OCI-LY7 (cell line): ENCODE results near the gene TMEM273. TPM values are rescaled to one million over a fixed set of nuclear protein-coding genes. Genes with fewer than 3 reads are reported as not detected.

ENCODE experiments used
- BruUV-seq: library from RNA; stranded (reverse); fragments of 400-500 nt; replicated peaks from 2 replicates; lab custom pipeline; 2021; lab: Mats Ljungman, UMichigan
- CTCF ChIA-PET: fragments of 300-600 bp; sonication (Branson Sonifier 250); formaldehyde crosslinking; loops from one replicate; lab custom pipeline; 2022; ENCODE audit warnings: antibody characterized with exemption; ENCODE audit not compliant: unreplicated experiment; lab: Charles Lee
- POLR2A ChIA-PET: fragments of 300-600 bp; sonication (Branson Sonifier 250); formaldehyde crosslinking; loops from one replicate; lab custom pipeline; 2022; ENCODE audit warnings: antibody characterized with exemption; lab: Charles Lee
- DNase-seq: peaks from one replicate; pipeline ENCODE4 v3.0.0-alpha.2; 2015; ENCODE audit warnings: low spot score
- H2AFZ ChIP-seq: fragments of 200-600 bp; sonication (generic), shearing (Covaris generic); 2 replicates; pipeline ENCODE4 v1.6.1; 2014; ENCODE audit warnings: mild to moderate bottlenecking, antibody characterized with exemption, low read length, moderate library complexity
- H3K27ac ChIP-seq: fragments of 200-600 bp; sonication (generic); 2 replicates; pipeline ENCODE4 v1.5.1; 2014; ENCODE audit warnings: mixed run types, low read depth, mild to moderate bottlenecking, moderate library complexity, low read length, inconsistent platforms; ENCODE audit not compliant: poor library complexity, severe bottlenecking
- H3K36me3 ChIP-seq: fragments of 200-600 bp; sonication (generic); 2 replicates; pipeline ENCODE4 v1.6.1; 2014; ENCODE audit warnings: mild to moderate bottlenecking, antibody characterized with exemption, low read length, moderate library complexity, mixed read lengths; ENCODE audit not compliant: insufficient read depth
- H3K4me1 ChIP-seq: fragments of 200-600 bp; sonication (generic); 2 replicates; pipeline ENCODE4 v1.5.1; 2014; ENCODE audit warnings: mild to moderate bottlenecking, low read length; ENCODE audit not compliant: insufficient read depth, poor library complexity, severe bottlenecking
- H3K4me2 ChIP-seq: fragments of 200-600 bp; sonication (generic); 2 replicates; pipeline ENCODE4 v1.6.1; 2014; ENCODE audit warnings: mild to moderate bottlenecking, low read length
- H3K4me3 ChIP-seq: fragments of 200-600 bp; sonication (generic); 2 replicates; pipeline ENCODE4 v1.5.1; 2014; ENCODE audit warnings: mild to moderate bottlenecking, low read depth, low read length; ENCODE audit not compliant: poor library complexity, severe bottlenecking
- H3K79me2 ChIP-seq: fragments of 200-600 bp; sonication (generic); 2 replicates; pipeline ENCODE4 v1.6.1; 2016; ENCODE audit warnings: low read depth, mild to moderate bottlenecking, low read length, moderate library complexity, mixed read lengths; ENCODE audit not compliant: insufficient read depth
- H3K9me2 ChIP-seq: fragments of 200-600 bp; sonication (generic); 2 replicates; pipeline ENCODE4 v1.6.1; 2016; ENCODE audit warnings: mild to moderate bottlenecking, low read length, mixed read lengths; ENCODE audit not compliant: insufficient read depth
- H3K9me3 ChIP-seq: fragments of 200-600 bp; sonication (generic); 2 replicates; pipeline ENCODE4 v1.6.1; 2014; ENCODE audit warnings: mild to moderate bottlenecking, mixed run types, low read length, mixed read lengths
- H4K20me1 ChIP-seq: fragments of 200-600 bp; sonication (generic); 2 replicates; pipeline ENCODE4 v1.6.1; 2014; ENCODE audit warnings: mild to moderate bottlenecking, antibody characterized with exemption, low read length, moderate library complexity, mixed read lengths; ENCODE audit not compliant: insufficient read depth
- CTCF ChIP-seq: fragments of 200-600 bp; sonication (generic); conservative IDR thresholded peaks from 2 replicates; pipeline ENCODE4 v1.5.1; 2014; ENCODE audit warnings: mild to moderate bottlenecking, antibody characterized with exemption, low read length, moderate library complexity, mixed read lengths
- EZH2phosphoT487 ChIP-seq: fragments of 200-600 bp; sonication (generic); IDR thresholded peaks from 2 replicates; pipeline ENCODE4 v1.6.1; 2018; ENCODE audit warnings: low read depth, borderline replicate concordance, mild to moderate bottlenecking, mixed run types, antibody characterized with exemption, low read length, moderate library complexity, mixed read lengths
- intact Hi-C: fragments of 100-400 bp; cut with micrococcal nuclease; formaldehyde crosslinking; loops from one replicate; pipeline ENCODE4 v1.10.0; 2022; ENCODE audit not compliant: unreplicated experiment
- total RNA-seq, 2 experiments: library from RNA; depleted of rRNA in 1 of 2; stranded (reverse); fragments of >200 nt in 1 of 2; shearing (Covaris generic) in 1 of 2; gene quantifications; 2 replicates each; pipeline ENCODE4 v1.2.3, GENCODE V29; 2014 to 2022

Gene TMEM273
- total RNA-seq, 2 experiments from 2014 or later: 0.82 to 1.8 TPM

GRCh38 chr10:49115796-49116508, 72.2 kb downstream of the TMEM273 start:
- intact Hi-C loops: no loop called here

DNA sequence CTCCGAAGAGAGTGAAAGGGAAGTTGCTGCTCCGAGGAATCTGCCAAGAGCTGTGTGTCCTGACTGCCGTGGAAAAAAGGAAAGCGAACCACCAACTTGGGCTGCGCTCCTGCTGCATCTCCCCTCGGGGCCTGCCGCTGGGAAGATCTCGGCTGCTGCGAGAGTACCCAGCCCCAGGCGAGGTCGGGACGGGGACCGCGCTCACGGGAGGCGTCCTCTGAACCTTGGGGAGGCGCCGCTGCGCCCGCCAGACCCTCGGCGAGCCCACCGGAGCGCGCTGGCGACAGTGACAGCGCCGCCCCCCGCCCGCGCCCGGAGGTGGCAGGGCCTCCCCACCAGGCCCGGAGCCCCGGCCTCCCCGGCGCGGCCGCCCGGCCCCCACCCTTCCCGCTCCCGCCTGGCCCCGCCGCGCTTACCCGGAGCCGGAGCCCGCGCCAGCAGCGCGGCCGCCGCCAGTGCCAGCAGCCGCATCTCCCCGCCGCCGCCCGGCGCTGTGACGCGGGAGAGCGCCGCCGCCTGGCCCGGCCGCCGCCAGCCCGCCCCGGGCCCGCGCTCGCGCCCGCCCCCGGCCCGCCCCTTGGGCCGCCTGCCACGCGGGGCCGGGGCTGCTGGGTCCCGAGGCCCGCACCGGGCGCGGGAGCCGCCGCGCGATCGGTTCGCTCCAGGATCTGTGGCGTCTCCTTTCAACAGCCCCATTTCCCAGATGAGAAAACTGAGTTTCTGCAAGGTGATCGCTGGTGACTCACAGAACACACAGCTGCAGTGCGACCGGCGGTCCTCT, 73.0 kb downstream of the TMEM273 start, which contains the start of gene VSTM4:
Gene VSTM4 (minus strand): TSS at position 508 of the 781 bp plus-strand sequence. CDS start 37 bp downstream, at position 471.
- no peak within 1 kb of the TSS for H3K27ac ChIP-seq
- no peak within 1 kb of the TSS for H3K4me3 ChIP-seq
- H3K9me2 ChIP-seq: no peaks in the 10 kb centered on the region
- CTCF ChIA-PET: no interaction called here
- peaks cover 4% of the 10 kb centered on the region for H3K4me1 ChIP-seq
- H2AFZ ChIP-seq: no peak within 1 kb of the TSS
- no peak for DNase-seq
- no TSS peak for BruUV-seq
- H3K79me2 ChIP-seq: no peaks in the 10 kb centered on the region
- no peak within 1 kb of the TSS for H3K4me2 ChIP-seq
- TF ChIP-seq EZH2phosphoT487 (no peak), CTCF (no peak)
- intact Hi-C loops: no loop called here
- H3K9me3 ChIP-seq: no peaks in the 10 kb centered on the region
- POLR2A ChIA-PET: no interaction called here
- no peaks in the 10 kb centered on the region for H4K20me1 ChIP-seq
- H3K36me3 ChIP-seq: no peaks in the 10 kb centered on the region

More at GRCh38 chr10:49115796-49116508, 72.2 kb downstream of the TMEM273 start:
- Histone ChIP-seq H4K20me1 (no peaks in the 10 kb centered on the region), H3K36me3 (no peaks in the 10 kb centered on the region), H3K9me3 (no peaks in the 10 kb centered on the region), H3K27ac (no peak overlapping the region), H2AFZ (no peak overlapping the region), H3K4me3 (no peak overlapping the region), H3K4me1 (peaks cover 12% of the 10 kb centered on the region), H3K79me2 (no peaks in the 10 kb centered on the region), H3K9me2 (no peaks in the 10 kb centered on the region), H3K4me2 (no peak overlapping the region)
- ChIA-PET POLR2A (no interaction called here), CTCF (no interaction called here)
- TF ChIP-seq EZH2phosphoT487 (no peak), CTCF (no peak)
- DNase-seq: no peak
- no TSS peak for BruUV-seq

DNA sequence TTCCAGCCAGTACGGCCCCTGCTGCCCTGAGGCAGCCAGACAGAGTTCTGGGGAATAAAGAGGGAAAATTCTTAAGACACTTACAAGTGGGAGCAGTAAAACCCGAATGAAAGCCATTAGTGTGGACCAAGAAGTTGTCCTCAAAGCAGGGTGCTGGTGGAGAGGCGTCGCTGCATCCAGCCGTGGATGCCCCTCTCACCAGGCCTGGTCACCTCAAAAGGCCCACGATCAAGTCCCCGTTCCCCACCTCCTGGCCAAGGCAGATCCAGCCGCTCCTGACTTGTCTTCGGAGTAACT, 73.5 kb downstream of the TMEM273 start:
- Histone ChIP-seq H3K4me3 (no peak overlapping the region), H3K4me2 (no peak overlapping the region), H3K79me2 (no peaks in the 10 kb centered on the region), H3K27ac (no peak overlapping the region), H4K20me1 (no peaks in the 10 kb centered on the region), H2AFZ (no peak overlapping the region), H3K36me3 (no peaks in the 10 kb centered on the region), H3K9me2 (no peaks in the 10 kb centered on the region), H3K9me3 (no peaks in the 10 kb centered on the region), H3K4me1 (peaks cover 4% of the 10 kb centered on the region)
- no peak for TF ChIP-seq CTCF
- no peak for TF ChIP-seq EZH2phosphoT487
- DNase-seq: no peak
- ChIA-PET POLR2A (interaction anchor here (1.6 kb wide), 1 partner anchor 14 kb away, joined by 5 read pairs; no protein-coding TSS in a partner anchor), CTCF (no interaction called here)
- BruUV-seq: no TSS peak
- intact Hi-C loops: no loop called here
